ENCODE measurements around the gene ARAF.

ARAF gene

DNA sequence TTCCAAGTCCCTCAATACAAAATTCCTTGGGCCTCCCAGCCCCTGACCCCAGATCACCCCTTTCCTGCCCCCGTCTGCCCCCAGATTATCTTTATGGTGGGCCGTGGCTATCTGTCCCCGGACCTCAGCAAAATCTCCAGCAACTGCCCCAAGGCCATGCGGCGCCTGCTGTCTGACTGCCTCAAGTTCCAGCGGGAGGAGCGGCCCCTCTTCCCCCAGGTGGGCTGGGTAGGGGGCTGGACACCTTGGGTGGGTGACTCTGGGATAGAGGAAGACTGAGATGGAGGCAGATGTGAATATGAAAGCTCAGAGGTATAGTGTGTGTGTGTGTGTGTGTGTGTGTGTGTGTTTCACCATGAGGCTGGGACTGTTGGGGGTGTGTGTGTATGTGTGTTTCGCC is 9.8 kb downstream of the ARAF start:
- no peaks in the 10 kb centered on the region for H3K9me3 ChIP-seq (ENCODE audit: control insufficient read depth, insufficient read depth, low read length)
- no peaks in the 10 kb centered on the region for H3K27me3 ChIP-seq (ENCODE audit: control insufficient read depth, insufficient read depth, low read length)
- peaks cover 28% of the 10 kb centered on the region for H3K36me3 ChIP-seq (ENCODE audit: control insufficient read depth, insufficient read depth, low read length)
- no peak overlapping the region for H3K4me3 ChIP-seq (ENCODE audit: low read depth, low read length)
- H3K4me1 ChIP-seq (ENCODE audit: control insufficient read depth, insufficient read depth, low read length): peaks cover 7% of the 10 kb centered on the region
- H3K9ac ChIP-seq (ENCODE audit: low read depth, low read length): no peak overlapping the region

DNA sequence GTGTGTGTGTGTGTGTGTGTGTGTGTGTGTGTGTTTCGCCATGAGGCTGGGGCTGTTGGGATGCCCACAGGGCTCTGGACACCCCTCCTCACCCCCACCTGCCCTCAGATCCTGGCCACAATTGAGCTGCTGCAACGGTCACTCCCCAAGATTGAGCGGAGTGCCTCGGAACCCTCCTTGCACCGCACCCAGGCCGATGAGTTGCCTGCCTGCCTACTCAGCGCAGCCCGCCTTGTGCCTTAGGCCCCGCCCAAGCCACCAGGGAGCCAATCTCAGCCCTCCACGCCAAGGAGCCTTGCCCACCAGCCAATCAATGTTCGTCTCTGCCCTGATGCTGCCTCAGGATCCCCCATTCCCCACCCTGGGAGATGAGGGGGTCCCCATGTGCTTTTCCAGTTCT is 10.2 kb downstream of the ARAF start:
- no peaks in the 10 kb centered on the region for H3K9me3 ChIP-seq (ENCODE audit: control insufficient read depth, insufficient read depth, low read length)
- H3K36me3 ChIP-seq (ENCODE audit: control insufficient read depth, insufficient read depth, low read length): peaks cover 31% of the 10 kb centered on the region
- H3K4me3 ChIP-seq (ENCODE audit: low read depth, low read length): no peak overlapping the region

DNA sequence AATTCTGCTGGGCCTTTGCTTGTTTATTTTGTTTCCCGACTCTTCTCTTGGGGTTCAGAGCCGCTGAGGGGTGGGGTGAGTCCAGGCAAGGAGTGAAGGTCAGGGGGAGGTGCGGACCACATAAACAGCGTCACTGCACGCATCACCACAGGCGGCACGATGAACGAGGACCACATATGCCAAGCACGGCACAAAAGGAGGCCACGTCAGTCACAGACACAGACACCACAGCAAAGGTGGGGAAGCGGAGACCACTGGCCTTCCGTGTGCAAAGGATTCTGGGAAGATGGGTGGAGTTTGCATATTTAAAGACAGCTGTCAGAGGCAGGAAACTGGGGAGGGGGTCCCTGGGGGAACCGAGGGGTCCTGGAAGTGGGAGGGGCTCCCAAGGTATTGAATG is 10.9 kb downstream of the ARAF start:
- no peak overlapping the region for H3K9ac ChIP-seq (ENCODE audit: low read depth, low read length)
- H3K4me3 ChIP-seq (ENCODE audit: low read depth, low read length): no peak overlapping the region
- H3K4me1 ChIP-seq (ENCODE audit: control insufficient read depth, insufficient read depth, low read length): peaks cover 7% of the 10 kb centered on the region
- H3K36me3 ChIP-seq (ENCODE audit: control insufficient read depth, insufficient read depth, low read length): peaks cover 28% of the 10 kb centered on the region
- no peaks in the 10 kb centered on the region for H3K27me3 ChIP-seq (ENCODE audit: control insufficient read depth, insufficient read depth, low read length)
- no peaks in the 10 kb centered on the region for H3K9me3 ChIP-seq (ENCODE audit: control insufficient read depth, insufficient read depth, low read length)

More for the DNA sequence above, 10.2 kb downstream of the ARAF start:
- H3K9ac ChIP-seq (ENCODE audit: low read depth, low read length): no peak overlapping the region
- peaks cover 7% of the 10 kb centered on the region for H3K4me1 ChIP-seq (ENCODE audit: control insufficient read depth, insufficient read depth, low read length)
- H3K27me3 ChIP-seq (ENCODE audit: control insufficient read depth, insufficient read depth, low read length): no peaks in the 10 kb centered on the region

DNA sequence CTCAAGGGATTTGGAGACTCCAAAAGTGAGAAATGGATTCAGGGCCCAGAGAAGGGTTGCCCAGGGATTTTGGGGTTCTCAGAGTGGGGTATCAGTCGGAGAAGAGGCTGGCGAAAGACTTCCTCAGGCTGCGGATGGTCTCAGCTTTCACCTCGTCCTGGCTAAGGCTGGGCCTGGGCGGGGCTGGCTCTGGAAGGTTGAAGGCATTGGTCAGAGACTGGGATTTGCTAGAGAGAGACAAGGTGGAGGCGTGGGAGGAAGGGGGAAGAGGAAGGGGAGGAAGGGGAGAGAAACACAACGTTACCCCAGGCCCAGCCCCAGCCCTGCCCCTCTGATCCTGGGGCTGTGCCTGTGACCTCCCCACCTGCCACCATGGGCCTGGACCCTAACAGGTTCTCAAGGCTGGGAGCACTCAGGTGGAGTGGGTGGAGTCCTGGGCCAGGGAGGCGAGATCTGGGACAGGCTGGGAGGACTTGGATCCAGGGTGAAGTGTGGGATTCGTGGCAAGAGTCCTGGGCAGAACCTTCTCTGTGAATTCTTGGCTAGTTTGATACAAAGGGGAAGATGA is 11.9 kb downstream of the ARAF start:
- H3K27me3 ChIP-seq (ENCODE audit: control insufficient read depth, insufficient read depth, low read length): no peaks in the 10 kb centered on the region
- H3K4me3 ChIP-seq (ENCODE audit: low read depth, low read length): peak overlapping the region; percentile 49
- H3K36me3 ChIP-seq (ENCODE audit: control insufficient read depth, insufficient read depth, low read length): peaks cover 22% of the 10 kb centered on the region
- H3K4me1 ChIP-seq (ENCODE audit: control insufficient read depth, insufficient read depth, low read length): peaks cover 7% of the 10 kb centered on the region
- H3K9me3 ChIP-seq (ENCODE audit: control insufficient read depth, insufficient read depth, low read length): no peaks in the 10 kb centered on the region
- H3K9ac ChIP-seq (ENCODE audit: low read depth, low read length): no peak overlapping the region

DNA sequence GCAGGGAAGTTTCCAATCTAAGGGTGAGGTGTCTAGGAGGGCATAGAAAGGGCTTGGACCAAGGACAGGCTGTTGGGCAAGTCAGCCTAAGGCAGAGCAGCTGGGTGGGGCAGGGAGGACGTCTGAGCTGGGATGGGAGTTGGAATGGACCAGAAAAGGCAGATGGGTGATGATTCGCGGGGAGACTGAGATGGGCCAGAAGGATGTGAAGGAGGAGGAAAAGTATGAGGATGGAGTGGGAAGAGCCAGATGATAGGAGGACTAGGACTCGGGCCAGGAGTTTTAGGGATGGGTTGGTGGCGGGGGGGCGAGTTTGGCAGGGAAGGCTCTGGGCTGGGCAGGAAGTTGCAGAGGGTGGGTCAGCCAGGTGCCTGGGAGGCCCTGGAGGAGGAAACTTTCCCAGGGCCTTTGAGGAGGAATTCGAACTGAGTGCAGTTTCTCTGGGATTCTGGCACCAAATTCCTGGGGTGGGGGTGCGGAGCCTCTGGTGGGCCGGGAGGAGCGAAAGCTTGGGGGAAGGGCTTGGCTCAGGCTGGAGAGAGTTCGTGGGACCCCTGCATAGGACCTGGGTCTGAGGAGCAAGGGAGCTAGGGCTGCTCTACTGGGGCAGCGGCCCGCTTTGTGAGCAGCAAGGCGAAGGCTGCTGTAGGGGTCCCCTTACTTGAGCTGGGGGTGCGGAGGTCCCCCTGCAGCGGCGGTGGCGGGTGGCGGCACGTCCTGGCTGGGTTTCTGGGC is 12.5 kb downstream of the ARAF start:
- H3K9ac ChIP-seq (ENCODE audit: low read depth, low read length): no peak overlapping the region
- peaks cover 7% of the 10 kb centered on the region for H3K4me1 ChIP-seq (ENCODE audit: control insufficient read depth, insufficient read depth, low read length)
- peaks cover 20% of the 10 kb centered on the region for H3K36me3 ChIP-seq (ENCODE audit: control insufficient read depth, insufficient read depth, low read length)
- peak overlapping the region; percentile 49 for H3K4me3 ChIP-seq (ENCODE audit: low read depth, low read length)
- no peaks in the 10 kb centered on the region for H3K9me3 ChIP-seq (ENCODE audit: control insufficient read depth, insufficient read depth, low read length)
- no peaks in the 10 kb centered on the region for H3K27me3 ChIP-seq (ENCODE audit: control insufficient read depth, insufficient read depth, low read length)

DNA sequence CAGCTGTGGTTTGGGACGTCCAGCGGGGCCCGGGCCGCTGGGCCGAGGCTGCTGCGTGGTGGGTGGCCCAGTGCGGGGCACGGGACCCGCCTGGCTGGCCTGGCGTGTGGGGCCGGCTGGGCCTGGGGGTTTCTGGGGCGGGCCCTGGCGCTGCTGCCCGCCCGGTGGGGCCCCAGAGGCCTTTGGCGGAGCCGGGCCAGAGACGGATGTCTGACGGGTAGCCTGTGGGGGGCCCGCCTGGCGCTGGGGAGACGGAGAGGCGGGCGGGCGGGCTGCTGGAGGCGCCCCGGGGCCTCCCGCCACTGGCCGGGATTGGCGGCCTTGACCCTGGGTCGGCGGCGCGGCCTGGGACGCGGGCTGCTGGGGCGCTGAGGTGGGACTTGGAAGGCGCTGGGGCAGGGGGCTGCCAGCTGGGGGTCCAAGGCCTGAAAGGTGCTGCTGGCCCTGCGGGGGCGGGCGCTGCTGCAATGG is 13.1 kb downstream of the ARAF start:
- no peaks in the 10 kb centered on the region for H3K27me3 ChIP-seq (ENCODE audit: control insufficient read depth, insufficient read depth, low read length)
- peaks cover 18% of the 10 kb centered on the region for H3K36me3 ChIP-seq (ENCODE audit: control insufficient read depth, insufficient read depth, low read length)
- peak overlapping the region; percentile 49 for H3K4me3 ChIP-seq (ENCODE audit: low read depth, low read length)
- no peaks in the 10 kb centered on the region for H3K9me3 ChIP-seq (ENCODE audit: control insufficient read depth, insufficient read depth, low read length)
- H3K4me1 ChIP-seq (ENCODE audit: control insufficient read depth, insufficient read depth, low read length): peaks cover 9% of the 10 kb centered on the region
- H3K9ac ChIP-seq (ENCODE audit: low read depth, low read length): peak overlapping the region; percentile 47

DNA sequence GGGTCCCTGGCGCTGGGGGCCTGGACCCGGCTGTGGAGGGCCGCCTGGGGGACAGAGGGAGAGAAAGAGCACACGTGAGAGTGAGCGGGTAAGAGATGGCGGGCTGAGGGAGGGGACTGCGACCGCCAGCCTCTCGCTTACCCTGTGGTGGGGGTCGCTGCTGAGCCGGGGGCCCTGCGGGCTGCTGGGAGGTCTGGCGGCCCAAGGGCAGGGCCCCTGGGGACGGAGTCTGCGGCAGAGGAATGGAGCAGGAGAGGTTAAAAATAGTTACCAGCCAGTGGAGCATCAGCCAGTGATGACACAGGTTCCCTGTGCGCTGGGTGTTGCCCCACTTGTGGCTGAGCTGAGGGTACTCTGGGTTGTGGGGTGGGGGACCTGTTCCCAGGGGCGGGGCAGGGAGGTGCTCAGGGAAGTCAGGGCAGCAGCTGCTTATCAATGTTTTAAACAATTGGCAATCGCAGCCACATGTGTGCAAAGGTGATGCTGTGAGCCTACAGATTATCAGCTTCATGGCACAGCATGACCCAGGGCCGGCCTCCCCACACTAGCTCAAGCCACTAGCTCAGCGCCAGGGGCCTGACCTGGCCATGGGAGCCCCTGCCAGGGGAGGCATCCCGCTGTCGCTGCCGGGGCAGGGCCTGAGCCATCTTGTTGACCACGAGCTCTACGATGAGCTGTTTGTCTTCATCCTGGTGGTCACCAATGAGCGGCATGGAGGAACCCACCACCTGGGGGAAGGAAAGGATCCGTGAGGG is 13.7 kb downstream of the ARAF start:
- Histone ChIP-seq H3K9me3 (ENCODE audit: control insufficient read depth, insufficient read depth, low read length) (no peaks in the 10 kb centered on the region), H3K27me3 (ENCODE audit: control insufficient read depth, insufficient read depth, low read length) (no peaks in the 10 kb centered on the region), H3K9ac (ENCODE audit: low read depth, low read length) (peak overlapping the region; percentile 47), H3K36me3 (ENCODE audit: control insufficient read depth, insufficient read depth, low read length) (peaks cover 13% of the 10 kb centered on the region), H3K4me3 (ENCODE audit: low read depth, low read length) (peak overlapping the region; percentile 22), H3K4me1 (ENCODE audit: control insufficient read depth, insufficient read depth, low read length) (peaks cover 9% of the 10 kb centered on the region)

DNA sequence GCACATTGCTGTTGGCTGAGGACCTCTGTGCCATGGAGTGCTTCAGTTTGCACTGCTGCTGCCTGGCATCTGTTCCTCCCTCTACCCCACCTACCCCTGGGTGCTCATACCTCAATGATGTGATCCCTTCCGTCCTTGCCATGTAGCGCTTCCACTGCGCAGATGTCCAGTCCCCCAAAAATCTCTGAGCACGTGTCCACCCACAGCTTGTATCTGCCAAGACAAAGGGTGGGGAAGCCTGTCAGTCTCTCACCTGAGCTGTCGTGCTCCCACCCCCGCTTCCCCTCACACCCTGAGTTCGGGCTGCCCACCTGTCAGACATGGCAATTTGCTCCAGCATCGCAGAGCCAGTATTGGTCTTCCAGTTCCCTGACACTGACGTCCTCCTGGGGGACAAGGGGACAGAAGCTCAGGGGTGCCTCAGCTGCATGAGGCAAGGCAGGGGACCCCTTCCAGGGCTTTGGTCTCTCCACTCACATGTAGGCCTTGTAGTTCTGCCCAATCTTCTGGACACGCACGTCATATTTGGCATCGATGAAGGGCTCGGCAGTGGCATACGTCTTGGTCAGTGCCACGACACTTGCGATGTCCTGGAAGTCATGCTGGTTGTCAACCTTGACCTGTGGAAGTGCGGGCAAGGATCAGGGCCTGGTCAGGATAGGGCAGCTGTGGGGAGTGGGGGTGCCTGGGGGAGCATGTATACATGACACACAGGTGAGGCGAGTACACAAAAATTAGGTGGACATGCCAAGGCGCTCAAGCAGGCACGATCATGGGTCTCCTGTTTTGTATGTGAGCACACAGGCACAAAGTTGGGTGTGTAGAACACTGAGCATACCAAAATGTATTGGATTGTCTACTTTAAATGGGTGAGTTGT is 15.3 kb downstream of the ARAF start:
- peaks cover 9% of the 10 kb centered on the region for H3K4me1 ChIP-seq (ENCODE audit: control insufficient read depth, insufficient read depth, low read length)
- H3K4me3 ChIP-seq (ENCODE audit: low read depth, low read length): no peak overlapping the region
- peaks cover 11% of the 10 kb centered on the region for H3K36me3 ChIP-seq (ENCODE audit: control insufficient read depth, insufficient read depth, low read length)
- H3K27me3 ChIP-seq (ENCODE audit: control insufficient read depth, insufficient read depth, low read length): no peaks in the 10 kb centered on the region
- no peak overlapping the region for H3K9ac ChIP-seq (ENCODE audit: low read depth, low read length)
- H3K9me3 ChIP-seq (ENCODE audit: control insufficient read depth, insufficient read depth, low read length): no peaks in the 10 kb centered on the region

DNA sequence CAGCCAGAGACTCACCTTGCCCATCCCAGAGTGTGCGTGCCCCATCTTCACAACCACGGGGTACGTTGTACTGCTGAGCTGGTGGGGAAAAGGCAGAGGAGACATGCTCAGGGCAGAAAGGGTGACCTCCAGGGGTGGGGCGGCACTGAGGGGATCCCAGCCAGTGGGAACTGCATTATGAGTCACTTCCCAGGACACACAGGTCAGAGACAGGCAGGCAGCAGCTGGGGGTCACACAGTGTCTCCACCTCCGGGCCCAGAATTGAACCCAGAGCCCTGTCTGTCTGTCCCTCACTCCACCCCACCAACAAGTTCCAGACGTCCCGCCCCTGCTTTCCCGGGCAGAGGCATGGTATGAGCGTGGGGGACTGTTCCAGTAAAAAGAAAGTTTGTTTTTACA is 16.4 kb downstream of the ARAF start:
- H3K9ac ChIP-seq (ENCODE audit: low read depth, low read length): no peak overlapping the region
- peaks cover 9% of the 10 kb centered on the region for H3K4me1 ChIP-seq (ENCODE audit: control insufficient read depth, insufficient read depth, low read length)
- H3K4me3 ChIP-seq (ENCODE audit: low read depth, low read length): no peak overlapping the region
- H3K9me3 ChIP-seq (ENCODE audit: control insufficient read depth, insufficient read depth, low read length): no peaks in the 10 kb centered on the region
- peaks cover 3% of the 10 kb centered on the region for H3K36me3 ChIP-seq (ENCODE audit: control insufficient read depth, insufficient read depth, low read length)
- H3K27me3 ChIP-seq (ENCODE audit: control insufficient read depth, insufficient read depth, low read length): no peaks in the 10 kb centered on the region

DNA sequence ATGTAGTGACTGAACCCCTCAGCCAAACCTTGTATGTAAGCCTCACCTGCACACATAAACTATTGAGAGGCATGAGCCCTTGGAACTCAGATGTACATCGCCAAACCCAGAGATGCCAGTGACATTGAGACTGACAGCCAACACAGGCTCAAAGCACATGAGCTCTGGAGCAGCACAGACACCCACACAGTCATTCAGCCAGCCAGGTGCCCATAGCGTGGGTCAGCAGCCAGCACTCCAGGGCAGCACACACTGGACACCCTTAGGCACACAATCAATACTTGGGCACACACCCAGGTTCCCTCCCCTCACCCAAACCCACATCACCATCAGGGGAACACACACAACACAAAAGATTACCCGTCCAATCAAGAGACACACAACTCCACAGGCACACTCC is 16.9 kb downstream of the ARAF start:
- Histone ChIP-seq H3K27me3 (ENCODE audit: control insufficient read depth, insufficient read depth, low read length) (no peaks in the 10 kb centered on the region), H3K9me3 (ENCODE audit: control insufficient read depth, insufficient read depth, low read length) (no peaks in the 10 kb centered on the region), H3K4me1 (ENCODE audit: control insufficient read depth, insufficient read depth, low read length) (peaks cover 9% of the 10 kb centered on the region), H3K36me3 (ENCODE audit: control insufficient read depth, insufficient read depth, low read length) (peaks cover 3% of the 10 kb centered on the region), H3K9ac (ENCODE audit: low read depth, low read length) (no peak overlapping the region), H3K4me3 (ENCODE audit: low read depth, low read length) (no peak overlapping the region)

DNA sequence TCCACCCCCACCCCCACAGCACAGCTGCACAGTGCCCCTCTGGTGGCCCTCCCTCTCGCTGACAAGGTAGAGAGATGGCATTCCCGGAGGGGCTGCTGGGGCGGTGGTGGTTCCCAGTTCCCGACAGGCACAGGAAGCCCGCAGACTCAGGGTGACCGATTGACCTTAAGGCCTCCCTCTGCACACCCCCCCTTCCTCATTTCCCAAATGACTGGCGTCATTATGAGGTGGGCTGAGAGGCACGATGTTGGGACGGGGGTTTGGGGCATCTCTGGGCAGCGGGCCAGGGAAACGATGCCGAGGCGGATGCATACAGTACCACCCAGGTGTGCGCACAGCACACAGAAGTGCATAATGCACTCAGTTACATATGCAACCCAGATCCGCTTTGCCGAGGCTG is 17.7 kb downstream of the ARAF start:
- H3K9me3 ChIP-seq (ENCODE audit: control insufficient read depth, insufficient read depth, low read length): no peaks in the 10 kb centered on the region
- no peak overlapping the region for H3K4me3 ChIP-seq (ENCODE audit: low read depth, low read length)
- H3K36me3 ChIP-seq (ENCODE audit: control insufficient read depth, insufficient read depth, low read length): peaks cover 3% of the 10 kb centered on the region
- no peak overlapping the region for H3K9ac ChIP-seq (ENCODE audit: low read depth, low read length)
- H3K27me3 ChIP-seq (ENCODE audit: control insufficient read depth, insufficient read depth, low read length): no peaks in the 10 kb centered on the region
- peaks cover 4% of the 10 kb centered on the region for H3K4me1 ChIP-seq (ENCODE audit: control insufficient read depth, insufficient read depth, low read length)

Measured in iPS-15b (cell line).